Measurements from ENCODE around the gene BLOC1S3.

The BLOC1S3 gene

GRCh38 chr19:45178262-45179071, at the start of gene BLOC1S3:
Gene BLOC1S3 (plus strand): TSS chr19:45178784. CDS start chr19:45179297, 513 bp downstream.
- in situ Hi-C loops (cut with MboI; ENCODE audit: low sequenced_read_pairs), result no loop called here

GRCh38 chr19:45128806-45129205, 49.8 kb upstream of the BLOC1S3 start:
- in situ Hi-C loops (cut with MboI; ENCODE audit: low sequenced_read_pairs), result no loop called here

- in situ Hi-C loops (cut with MboI; ENCODE audit: low sequenced_read_pairs), result no loop called here
These were observed 48.3 kb upstream of the BLOC1S3 start for GRCh38 chr19:45130236-45130635.

- in situ Hi-C loops (cut with MboI; ENCODE audit: low sequenced_read_pairs), result no loop called here
These were observed 47.5 kb upstream of the BLOC1S3 start for GRCh38 chr19:45130888-45131615.

GRCh38 chr19:45133661-45134060, 44.9 kb upstream of the BLOC1S3 start:
- in situ Hi-C loops (cut with MboI; ENCODE audit: low sequenced_read_pairs), result no loop called here

- in situ Hi-C loops (cut with MboI; ENCODE audit: low sequenced_read_pairs), result no loop called here
These were observed 43.3 kb upstream of the BLOC1S3 start for GRCh38 chr19:45135176-45135885.

- in situ Hi-C loops (cut with MboI; ENCODE audit: low sequenced_read_pairs), result no loop called here
These were observed 41.9 kb upstream of the BLOC1S3 start for GRCh38 chr19:45136507-45137178.

- in situ Hi-C loops (cut with MboI; ENCODE audit: low sequenced_read_pairs), result no loop called here
These were observed 41.3 kb upstream of the BLOC1S3 start for GRCh38 chr19:45137179-45137761.

- in situ Hi-C loops (cut with MboI; ENCODE audit: low sequenced_read_pairs), result no loop called here
These were observed 40.3 kb upstream of the BLOC1S3 start for GRCh38 chr19:45138303-45138751.

GRCh38 chr19:45139286-45140143, 39.1 kb upstream of the BLOC1S3 start:
- in situ Hi-C loops (cut with MboI; ENCODE audit: low sequenced_read_pairs), result no loop called here

GRCh38 chr19:45140144-45140503, 38.5 kb upstream of the BLOC1S3 start:
- in situ Hi-C loops (cut with MboI; ENCODE audit: low sequenced_read_pairs), result no loop called here

- in situ Hi-C loops (cut with MboI; ENCODE audit: low sequenced_read_pairs), result no loop called here
These were observed 38.1 kb upstream of the BLOC1S3 start for GRCh38 chr19:45140533-45140932.

GRCh38 chr19:45141203-45141900, 37.2 kb upstream of the BLOC1S3 start:
- in situ Hi-C loops (cut with MboI; ENCODE audit: low sequenced_read_pairs), result no loop called here

- in situ Hi-C loops (cut with MboI; ENCODE audit: low sequenced_read_pairs), result no loop called here
These were observed 36.4 kb upstream of the BLOC1S3 start for GRCh38 chr19:45142016-45142725.

GRCh38 chr19:45142726-45143110, 35.9 kb upstream of the BLOC1S3 start:
- in situ Hi-C loops (cut with MboI; ENCODE audit: low sequenced_read_pairs), result no loop called here

GRCh38 chr19:45144431-45145269, 33.9 kb upstream of the BLOC1S3 start:
- in situ Hi-C loops (cut with MboI; ENCODE audit: low sequenced_read_pairs), result no loop called here

Measured in hTERT RPE-1 (cell line).